HCT116 (cell line): ENCODE data around the gene MRPS34. TPM values are rescaled to one million over a fixed set of nuclear protein-coding genes. Genes with fewer than 3 reads are reported as not detected.

Experiments used
- ATAC-seq: fragments of 200-7000 bp; cut with Tn5 transposase; 2 replicates; pipeline ENCODE4 v1.9.1; 2020; ENCODE audit warnings: mild to moderate bottlenecking, moderate library complexity
- BruUV-seq: library from RNA; stranded (reverse); fragments of 400-500 nt; replicated peaks from 2 replicates; lab custom pipeline; 2021; lab: Mats Ljungman, UMichigan
- CTCF ChIA-PET: fragments of 300-600 bp; sonication (Branson Sonifier 250); formaldehyde crosslinking; loops from one replicate; lab custom pipeline; 2021; ENCODE audit warnings: antibody characterized with exemption; lab: Charles Lee
- POLR2A ChIA-PET: fragments of 300-600, 350-600 bp; sonication (Branson Sonifier 250); formaldehyde crosslinking; loops from one replicate; lab custom pipeline; 2021; ENCODE audit warnings: antibody characterized with exemption; lab: Charles Lee
- RAD21 ChIA-PET, 2 experiments: fragments of 300-600 bp; sonication (Branson Sonifier 250); formaldehyde crosslinking; loops; one replicate each; lab custom pipeline; 2023; ENCODE audit warnings: low total read pairs in 2 of 2; ENCODE audit not compliant: uncharacterized antibody in 2 of 2, unreplicated experiment in 2 of 2, low non-redundant PET in 1 of 2; lab: Charles Lee
- DNase-seq: peaks from one replicate; pipeline ENCODE4 v3.0.0-alpha.2; 2010; ENCODE audit warnings: low read depth, low spot score
- H2AFZ ChIP-seq: fragments of 200-600 bp; shearing (Covaris generic), sonication (generic); 2 replicates; pipeline ENCODE4 v1.6.1; 2017; ENCODE audit warnings: low read depth, mixed run types, mixed read lengths, antibody characterized with exemption, low read length; ENCODE audit not compliant: poor library complexity, severe bottlenecking
- H3K27ac ChIP-seq: 2 replicates; pipeline ENCODE4 v1.5.1; 2012; ENCODE audit warnings: low read depth, low read length
- H3K27me3 ChIP-seq: fragments of 200-600 bp; sonication (generic); 2 replicates; pipeline ENCODE4 v1.6.1; 2016; ENCODE audit warnings: mixed run types, low read length, mixed read lengths; ENCODE audit not compliant: insufficient read depth
- H3K36me3 ChIP-seq, 2 experiments: fragments of 200-500 bp in 1 of 2; fragments of 200-600 bp in 1 of 2; sonication (Bioruptor generic) in 1 of 2; sonication (generic) in 1 of 2; 2 replicates each; pipeline versions ENCODE4 v1.5.1 to v1.6.1; 2014 to 2016; ENCODE audit warnings: low read length in 2 of 2, inconsistent platforms in 1 of 2, mixed read lengths in 1 of 2, mixed run types in 1 of 2; ENCODE audit not compliant: insufficient read depth in 2 of 2, control insufficient read depth in 1 of 2
- H3K4me1 ChIP-seq, 2 experiments: fragments of 200-600 bp in 1 of 2; sonication (generic) in 1 of 2; 2 replicates each; pipeline versions ENCODE4 v1.5.1 to v1.6.1; 2012 to 2017; ENCODE audit warnings: low read length in 2 of 2, inconsistent platforms in 1 of 2, mild to moderate bottlenecking in 1 of 2, mixed read lengths in 1 of 2, mixed run types in 1 of 2, moderate library complexity in 1 of 2; ENCODE audit not compliant: insufficient read depth in 2 of 2, control insufficient read depth in 1 of 2
- H3K4me2 ChIP-seq: fragments of 200-600 bp; sonication (generic); 2 replicates; pipeline ENCODE4 v1.6.1; 2017; ENCODE audit warnings: mixed run types, low read length, mixed read lengths
- H3K4me3 ChIP-seq, 2 experiments: fragments of 200-600 bp in 1 of 2; sonication (generic) in 1 of 2; replicated peaks in 1 of 2; 2 replicates each; pipeline ENCODE4 v1.5.1; 2011 to 2016; ENCODE audit warnings: low read length in 2 of 2, control low read depth in 1 of 2, low read depth in 1 of 2, mild to moderate bottlenecking in 1 of 2, mixed read lengths in 1 of 2, mixed run types in 1 of 2
- H3K79me2 ChIP-seq: fragments of 200-600 bp; sonication (generic); 2 replicates; pipeline ENCODE4 v1.6.1; 2017; ENCODE audit warnings: mild to moderate bottlenecking, mixed run types, low read length, moderate library complexity, mixed read lengths; ENCODE audit not compliant: insufficient read depth
- H3K9ac ChIP-seq: fragments of 200-600 bp; sonication (generic); 2 replicates; pipeline ENCODE4 v1.6.1; 2016; ENCODE audit warnings: low read length, mixed read lengths
- H3K9me2 ChIP-seq: fragments of 200-600 bp; sonication (generic), shearing (Covaris generic); 2 replicates; pipeline ENCODE4 v1.6.1; 2017; ENCODE audit warnings: mixed run types, mild to moderate bottlenecking, moderate library complexity; ENCODE audit not compliant: insufficient read depth
- H3K9me3 ChIP-seq, 2 experiments: fragments of 200-500 bp in 1 of 2; fragments of 200-600 bp in 1 of 2; sonication (Bioruptor generic) in 1 of 2; sonication (generic) in 1 of 2; 2 replicates each; pipeline ENCODE4 v1.6.1; 2014 to 2017; ENCODE audit warnings: low read length in 2 of 2, mixed read lengths in 2 of 2, inconsistent platforms in 1 of 2, low read depth in 1 of 2, mild to moderate bottlenecking in 1 of 2, mixed run types in 1 of 2, moderate library complexity in 1 of 2; ENCODE audit not compliant: control insufficient read depth in 1 of 2, insufficient read depth in 1 of 2
- H4K20me1 ChIP-seq: fragments of 200-600 bp; sonication (generic), shearing (Covaris generic); 2 replicates; pipeline ENCODE4 v1.6.1; 2017; ENCODE audit warnings: mixed run types, mild to moderate bottlenecking, moderate library complexity; ENCODE audit not compliant: insufficient read depth
- EZH2phosphoT487 ChIP-seq: fragments of 200-600 bp; IDR thresholded peaks from 2 replicates; pipeline ENCODE4 v1.6.1; 2018; ENCODE audit warnings: antibody characterized with exemption, borderline replicate concordance
- POLR2A ChIP-seq: IDR thresholded peaks from 2 replicates; pipeline ENCODE4 v1.7.0; 2011; ENCODE audit warnings: borderline replicate concordance; ENCODE audit not compliant: insufficient read depth, insufficient read length; ENCODE audit errors: extremely low read depth
- REST ChIP-seq: IDR thresholded peaks from 2 replicates; pipeline ENCODE4 v1.6.1; 2012; ENCODE audit warnings: low read depth
- intact Hi-C: fragments of 100-400 bp; cut with micrococcal nuclease; formaldehyde crosslinking; loops from 2 replicates; pipeline ENCODE4 v1.10.0; 2022
- total RNA-seq: library from RNA; stranded (reverse); gene quantifications from one replicate; pipeline ENCODE4 v1.2.1, GENCODE V29; 2021; ENCODE audit not compliant: unreplicated experiment

Gene MRPS34
- total RNA-seq, 1 experiment from 2014 or later, result 200 TPM

- no peaks in the 10 kb centered on the region; a peak in 1 of 4 replicates for H3K36me3 ChIP-seq
- no peak overlapping the region for H2AFZ ChIP-seq
- H3K9me3 ChIP-seq, result no peaks in the 10 kb centered on the region
- no peak for DNase-seq
- RAD21 ChIA-PET, result no interaction called here
- no peak overlapping the region for H3K4me3 ChIP-seq
- CTCF ChIA-PET, result no interaction called here
- TF ChIP-seq POLR2A, result no peak
- no peak for TF ChIP-seq REST
- TF ChIP-seq EZH2phosphoT487, result no peak
- H3K9ac ChIP-seq, result no peak overlapping the region
- intact Hi-C loops, result no loop called here
- POLR2A ChIA-PET, result no interaction called here
- no peaks in the 10 kb centered on the region for H3K27me3 ChIP-seq
- no TSS peak for BruUV-seq
- no peak overlapping the region for H3K4me2 ChIP-seq
- H3K27ac ChIP-seq, result no peak overlapping the region
- no peak for ATAC-seq
- H3K79me2 ChIP-seq, result peaks cover 4% of the 10 kb centered on the region; the same call in 1 of the 2 replicates
- H4K20me1 ChIP-seq, result no peaks in the 10 kb centered on the region
- no peaks in the 10 kb centered on the region for H3K9me2 ChIP-seq
- no peaks in the 10 kb centered on the region for H3K4me1 ChIP-seq
Observed at GRCh38 chr16:1791943-1792812, 19.2 kb upstream of the MRPS34 start.
